ENCODE measurements around the gene SYTL3.
"Not testable (repeated sequence)": the region's sequence is repeated elsewhere in the genome, so short reads cannot be mapped to it uniquely, and the experiment has no call there.

The SYTL3 gene

DNA sequence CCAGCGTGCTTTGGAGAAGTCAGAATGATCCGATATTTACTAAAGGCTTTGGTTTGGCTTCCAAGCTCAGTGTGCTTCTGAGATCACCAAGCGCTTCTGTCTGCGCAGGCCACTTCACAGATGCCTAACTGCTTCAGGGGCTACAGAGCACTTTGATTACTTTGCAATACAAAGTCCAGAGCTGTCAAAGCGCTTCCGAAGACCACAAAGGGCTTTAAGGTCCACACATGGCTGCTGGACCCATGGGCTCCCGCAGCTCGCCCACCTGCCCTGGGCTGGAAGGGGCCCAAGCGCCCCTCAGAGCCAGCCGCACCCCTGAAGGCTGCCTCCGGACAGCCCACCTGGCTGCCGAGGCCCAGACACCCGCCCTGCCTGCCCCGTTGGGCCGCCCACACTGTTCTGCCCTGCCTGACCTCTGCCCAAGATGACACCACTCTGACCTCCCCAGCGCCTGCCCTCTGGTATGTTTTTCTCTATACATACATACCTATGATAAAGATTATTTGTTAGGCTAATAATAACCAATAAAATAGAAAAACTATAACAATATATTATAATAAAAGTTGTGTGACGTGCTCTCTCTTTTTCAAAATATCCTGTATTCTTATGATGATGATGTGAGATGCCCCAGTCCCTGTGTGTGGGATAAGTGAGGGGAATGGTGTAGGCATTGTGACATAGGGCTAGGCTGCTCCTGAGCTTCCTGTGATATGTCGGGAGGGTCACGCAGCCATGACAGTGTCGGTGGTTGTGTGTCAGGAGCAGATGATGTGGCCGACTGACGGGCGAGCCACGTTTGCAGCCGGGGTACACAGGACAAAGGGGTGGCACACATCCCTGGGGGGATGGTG is 27.9 kb upstream of the SYTL3 start:
- no peak for DNase-seq (ENCODE audit: low spot score)

DNA sequence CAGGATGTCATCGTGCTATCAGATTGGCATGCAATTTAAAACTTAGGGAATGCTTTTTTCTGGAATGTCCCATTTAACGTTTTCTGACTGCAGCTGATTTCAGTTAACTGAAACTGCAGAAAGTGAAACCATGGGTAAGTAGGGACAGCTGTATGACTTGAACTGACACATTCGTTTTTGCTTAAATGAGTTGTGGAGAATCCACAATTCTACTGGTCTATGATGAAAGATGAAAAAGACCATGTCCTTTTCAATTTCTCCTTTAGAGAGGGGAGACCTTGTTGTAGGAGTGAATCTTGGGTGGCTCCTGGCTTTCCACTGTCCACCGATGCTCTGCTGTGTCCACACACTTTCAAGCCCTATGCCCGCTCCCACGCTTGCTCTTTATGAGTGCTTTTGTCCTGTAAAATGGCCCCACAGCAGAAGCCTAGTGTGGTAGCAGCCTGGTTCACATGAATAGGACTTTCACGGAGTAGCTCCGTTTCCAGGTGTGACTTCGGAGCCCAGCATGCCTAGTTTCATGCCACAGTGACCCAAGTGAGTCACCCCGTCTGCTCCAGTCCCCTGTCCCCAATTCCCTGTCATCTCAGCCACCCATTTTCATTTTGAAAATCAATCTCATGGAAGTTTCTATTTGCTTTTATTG is 27.2 kb upstream of the SYTL3 start:
- DNase-seq (ENCODE audit: low spot score), result no peak

DNA sequence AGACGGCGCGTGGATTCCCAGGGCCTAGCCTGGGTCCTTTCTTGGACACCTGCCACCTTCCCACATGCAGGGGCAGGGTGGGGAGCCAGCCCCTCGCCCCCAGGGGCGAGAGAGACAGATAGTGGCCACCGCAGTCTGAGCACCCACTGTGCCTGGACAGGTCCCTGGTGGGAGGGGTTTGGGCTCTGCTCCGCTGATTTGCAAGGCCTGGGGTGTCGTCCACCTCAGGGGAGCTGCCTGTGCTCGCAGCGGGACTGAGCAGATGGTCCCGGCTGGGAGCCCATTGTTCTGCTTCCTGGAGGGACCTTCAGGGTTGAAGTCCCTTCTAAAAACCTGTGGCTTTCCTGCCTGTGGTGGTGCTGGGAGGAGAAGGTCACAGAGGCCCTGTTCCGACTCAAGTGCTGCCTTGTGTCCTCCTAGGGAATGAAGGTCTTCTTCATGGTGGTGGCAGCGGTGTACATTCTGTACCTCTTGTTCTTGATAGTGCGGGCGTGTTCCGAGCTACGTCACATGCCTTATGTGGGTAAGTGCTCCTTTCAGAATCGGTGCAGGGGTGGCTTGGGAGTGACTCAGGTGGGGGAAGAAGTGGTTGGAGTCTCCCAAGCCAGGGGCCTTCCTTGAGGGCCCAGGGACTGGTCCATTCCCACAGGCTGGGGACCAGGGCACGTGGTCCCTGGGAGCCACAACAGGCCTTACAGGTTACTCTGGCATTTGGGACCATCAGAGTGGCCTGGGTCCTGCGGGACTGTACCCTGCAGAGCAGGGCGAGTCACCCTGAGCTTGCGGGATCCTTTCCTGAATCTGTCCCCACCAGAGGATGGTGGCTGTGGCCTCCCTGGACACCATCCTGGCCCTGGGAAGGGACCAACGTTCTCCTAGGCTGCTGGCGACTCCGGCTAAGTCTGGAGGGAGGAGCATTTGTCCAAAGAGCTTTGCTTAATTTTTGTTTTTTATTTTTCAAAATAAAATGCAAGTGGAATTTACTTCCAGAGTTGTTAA is 24.9 kb upstream of the SYTL3 start:
- DNase-seq (ENCODE audit: low spot score), result no peak

DNA sequence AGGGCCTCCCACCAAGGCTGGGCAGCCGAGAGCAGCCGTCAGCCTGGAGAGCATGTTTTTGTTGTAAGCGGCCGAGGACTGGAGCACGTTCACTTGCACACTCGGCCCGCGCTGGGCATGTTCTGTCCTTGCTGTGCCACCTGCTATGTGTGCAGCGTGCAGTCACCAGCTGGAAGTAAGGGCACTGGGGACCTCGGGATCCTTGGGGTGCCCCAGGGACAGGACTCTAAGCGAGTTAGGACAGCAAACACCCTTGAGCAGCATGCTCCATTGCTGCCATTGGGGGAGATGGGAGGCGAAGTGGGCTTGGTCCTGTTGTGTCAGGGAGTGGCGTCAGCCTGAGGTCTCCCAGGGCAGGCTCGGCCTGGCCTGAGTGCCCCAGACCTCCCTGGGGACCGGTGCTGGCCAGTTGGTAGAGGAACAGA is 24.0 kb upstream of the SYTL3 start:
- no peak for DNase-seq (ENCODE audit: low spot score)

DNA sequence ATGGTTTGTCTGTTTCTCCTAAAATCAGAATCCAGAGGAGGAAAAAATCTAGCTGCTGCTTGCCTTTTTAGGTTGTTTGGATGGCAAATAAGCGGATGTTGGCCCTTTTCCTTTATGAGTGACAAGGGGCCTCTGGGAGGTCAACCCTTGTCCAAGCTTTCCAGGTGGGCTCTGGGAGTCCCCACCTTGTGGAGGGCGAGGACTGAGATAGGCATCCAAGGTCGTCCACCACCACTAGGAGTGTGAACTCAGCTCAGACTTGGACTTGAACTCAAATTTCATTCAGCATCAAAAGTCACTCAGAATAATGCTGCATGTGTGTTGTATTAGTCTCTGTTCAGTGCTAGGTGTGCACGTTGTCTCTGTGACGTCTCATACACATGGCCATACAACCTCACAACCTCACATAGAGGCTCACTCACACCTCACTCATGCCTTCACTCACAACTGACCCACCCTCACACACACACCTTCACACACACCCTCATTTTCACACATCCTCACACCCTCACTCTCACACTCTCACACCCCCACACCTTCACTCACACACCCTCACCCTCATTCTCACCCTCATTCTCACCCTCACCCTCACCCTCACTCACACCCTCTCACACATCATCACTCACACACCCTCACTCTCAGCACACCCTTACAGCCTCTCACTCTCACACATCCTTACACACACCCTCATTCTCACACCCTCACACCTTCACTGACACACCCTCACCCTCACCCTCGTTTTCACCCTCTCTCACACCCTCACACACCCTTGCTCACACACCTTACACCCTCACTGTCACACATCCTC is 23.3 kb upstream of the SYTL3 start:
- DNase-seq (ENCODE audit: low spot score), result no peak

DNA sequence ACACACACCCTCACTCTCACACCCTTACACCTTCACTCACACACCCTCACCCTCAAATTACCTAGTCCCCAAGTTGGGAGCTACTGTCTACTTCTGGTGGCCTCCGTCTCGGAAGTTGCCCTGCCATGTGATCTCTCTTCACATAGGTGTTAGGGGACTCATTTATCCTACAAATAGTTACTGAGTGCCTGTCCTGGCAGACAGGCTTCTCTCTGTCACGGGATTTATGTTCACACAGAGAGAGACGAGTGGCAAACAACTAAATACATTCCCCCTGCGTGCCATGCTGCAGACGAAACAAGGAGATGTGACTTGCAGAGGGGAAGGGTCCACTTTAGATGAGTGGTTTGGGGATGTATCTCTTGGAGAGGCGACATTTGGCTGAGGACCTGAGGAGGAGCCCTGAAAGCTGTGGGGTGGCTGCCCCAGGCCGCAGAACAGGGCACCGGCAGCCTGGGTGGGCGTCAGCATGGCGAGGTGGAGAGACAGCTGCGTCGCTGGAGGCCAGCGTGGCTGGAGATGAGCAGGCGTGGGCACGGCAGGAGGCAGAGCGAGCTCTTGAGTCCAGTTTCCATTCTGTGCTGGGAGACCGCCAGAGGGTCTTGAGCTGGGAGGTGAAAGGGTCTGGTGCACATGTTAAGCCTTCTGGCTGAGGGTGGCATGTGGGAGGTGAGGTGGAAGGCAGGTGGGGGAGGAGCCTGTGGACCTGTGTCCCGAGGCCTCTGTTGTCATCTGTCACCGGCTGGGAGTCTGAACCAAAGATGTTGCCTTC is 22.5 kb upstream of the SYTL3 start:
- DNase-seq (ENCODE audit: low spot score), result no peak

DNA sequence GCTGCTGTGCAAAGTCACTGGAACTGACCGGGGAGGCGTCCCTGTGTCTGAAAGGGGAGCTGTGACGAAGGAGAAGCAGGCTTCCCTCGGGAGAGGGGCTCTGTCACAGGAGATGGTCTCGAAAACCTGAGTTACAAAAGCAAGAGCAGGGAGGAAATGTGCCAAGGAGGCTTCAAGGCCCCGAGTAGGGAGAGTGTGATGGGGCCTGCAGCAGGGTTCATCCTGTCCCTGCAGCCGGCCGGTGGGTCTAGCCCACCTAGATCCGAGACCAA is 22.0 kb upstream of the SYTL3 start:
- DNase-seq (ENCODE audit: low spot score), result no peak

DNA sequence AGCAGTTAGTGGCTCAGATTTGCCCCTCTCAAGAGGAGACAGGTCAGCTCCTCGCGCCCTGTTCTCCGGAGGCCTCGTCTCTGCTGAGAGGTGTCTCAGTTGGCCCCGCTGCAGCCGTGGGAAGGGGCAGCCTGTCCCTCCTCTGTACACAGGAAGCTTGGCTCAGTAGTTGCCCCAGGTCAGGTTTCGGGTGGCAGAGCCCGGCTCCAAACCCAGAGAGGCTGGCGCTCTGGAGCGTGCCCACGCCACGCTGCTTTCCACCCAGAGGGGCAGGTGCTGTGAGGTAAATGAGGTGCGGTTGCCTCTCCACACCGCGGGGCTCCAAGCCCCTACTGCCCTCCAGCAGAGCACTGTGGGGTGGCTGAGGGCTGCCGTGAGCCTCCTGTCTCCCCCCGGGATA is 21.3 kb upstream of the SYTL3 start:
- no peak for DNase-seq (ENCODE audit: low spot score)

DNA sequence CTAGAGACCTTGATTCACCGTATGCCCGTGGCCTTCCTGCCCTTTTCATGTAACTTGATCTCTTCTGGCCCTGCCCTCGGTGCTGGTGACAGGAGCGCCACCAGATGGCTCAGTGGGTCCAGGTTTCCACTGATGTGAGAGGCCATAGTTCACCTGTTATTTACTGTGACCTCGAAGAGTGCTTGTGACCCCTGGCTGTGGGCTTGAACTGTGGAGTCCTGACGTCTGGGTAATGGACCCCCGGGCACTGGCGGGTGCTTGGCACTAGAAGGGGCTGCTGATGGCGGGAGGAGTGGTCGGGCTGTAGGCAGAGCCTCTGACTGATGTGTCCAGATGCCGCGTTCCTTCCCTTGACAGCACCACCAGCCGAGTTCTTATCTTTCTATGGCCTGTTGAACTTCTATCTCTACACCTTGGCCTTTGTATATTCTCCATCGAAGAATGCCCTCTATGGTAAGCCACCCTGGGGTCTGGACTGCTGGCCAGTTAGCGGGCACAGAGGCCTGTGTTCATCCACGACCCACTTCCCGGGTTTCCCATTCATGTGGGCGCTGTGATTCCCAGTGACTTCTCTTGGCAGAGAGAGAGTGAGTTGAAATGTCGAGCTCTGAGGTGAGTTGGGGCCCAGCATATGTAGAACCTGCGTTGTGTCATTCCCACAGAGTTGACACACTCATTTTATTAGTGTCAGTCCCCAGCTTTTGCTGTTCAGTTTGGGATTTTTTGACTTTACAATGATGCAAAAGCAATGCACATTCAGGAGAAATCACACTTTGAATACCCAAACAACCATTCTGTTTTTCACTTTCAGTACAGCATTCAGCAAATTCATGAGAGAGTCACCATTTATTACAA is 20.3 kb upstream of the SYTL3 start:
- no peak for DNase-seq (ENCODE audit: low spot score)

DNA sequence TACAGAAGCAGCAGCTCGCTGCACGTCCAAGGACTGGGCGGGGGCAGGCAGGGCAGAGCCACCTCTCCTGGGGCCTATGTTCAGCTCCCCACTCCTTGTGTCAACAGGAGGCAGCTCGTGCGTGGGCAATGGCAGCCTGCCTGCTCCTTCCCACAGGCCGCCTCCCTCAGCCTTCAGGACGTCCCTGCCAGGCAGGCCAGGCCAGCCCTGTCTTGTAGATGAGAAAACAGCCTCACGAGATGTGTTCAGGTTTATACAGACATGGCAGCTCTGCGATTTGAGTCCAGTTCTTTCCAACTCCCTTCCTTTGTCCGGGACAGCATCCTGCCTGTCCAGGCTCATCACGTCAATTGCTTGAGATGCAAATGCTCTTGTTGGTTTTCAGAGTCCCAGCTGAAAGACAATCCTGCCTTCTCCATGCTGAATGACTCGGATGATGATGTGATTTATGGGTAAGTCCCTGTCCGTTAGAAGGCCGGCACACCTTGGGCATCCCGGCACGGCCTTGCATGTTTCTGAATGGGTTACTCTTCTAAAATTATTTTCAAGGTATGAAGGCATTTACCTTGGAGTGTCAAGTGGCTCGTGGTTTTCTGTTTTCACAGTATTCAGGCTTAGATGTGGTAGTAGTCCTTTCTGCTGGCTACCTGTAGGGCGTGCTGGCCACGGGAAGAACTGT is 18.8 kb upstream of the SYTL3 start:
- DNase-seq (ENCODE audit: low spot score), result no peak

DNA sequence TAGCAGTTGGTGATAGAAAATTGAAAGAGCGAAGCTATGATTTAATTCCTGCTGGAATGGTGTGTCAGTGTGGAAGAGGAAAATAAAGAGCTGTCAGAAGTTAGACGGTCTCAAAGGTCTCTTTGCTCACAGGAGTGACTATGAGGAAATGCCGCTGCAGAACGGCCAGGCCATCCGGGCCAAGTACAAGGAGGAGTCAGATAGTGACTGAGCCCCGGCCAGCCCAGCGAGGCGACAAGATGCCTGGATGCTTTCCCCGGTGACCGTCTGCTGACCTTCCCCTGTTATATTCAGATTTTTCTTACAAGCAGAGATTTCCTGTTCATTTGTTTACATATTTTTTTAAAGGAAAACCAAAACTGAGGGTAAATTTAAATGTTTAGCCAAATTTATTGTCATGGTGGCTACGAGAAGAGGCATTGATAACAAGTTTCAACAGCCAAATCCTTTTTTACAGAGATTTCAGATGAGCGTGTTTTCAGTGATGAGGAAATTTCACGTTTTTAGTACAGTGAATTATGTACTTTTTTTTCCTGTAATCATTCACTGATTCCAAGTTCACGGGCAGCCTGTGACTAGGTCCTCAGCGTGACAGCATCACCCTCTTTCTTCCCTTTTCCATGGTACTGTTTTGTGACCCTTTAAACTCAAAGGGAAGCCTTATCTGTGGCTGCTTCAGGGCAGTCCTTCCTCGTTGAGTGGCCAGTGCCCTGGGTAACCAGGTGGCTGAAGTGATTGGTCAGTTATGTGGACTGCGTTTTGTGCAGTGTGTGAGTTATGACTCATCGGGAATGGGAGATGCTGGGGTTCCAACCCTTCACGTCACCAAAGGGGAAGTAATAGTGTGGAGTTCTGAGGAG is 17.9 kb upstream of the SYTL3 start:
- no peak for DNase-seq (ENCODE audit: low spot score)

DNA sequence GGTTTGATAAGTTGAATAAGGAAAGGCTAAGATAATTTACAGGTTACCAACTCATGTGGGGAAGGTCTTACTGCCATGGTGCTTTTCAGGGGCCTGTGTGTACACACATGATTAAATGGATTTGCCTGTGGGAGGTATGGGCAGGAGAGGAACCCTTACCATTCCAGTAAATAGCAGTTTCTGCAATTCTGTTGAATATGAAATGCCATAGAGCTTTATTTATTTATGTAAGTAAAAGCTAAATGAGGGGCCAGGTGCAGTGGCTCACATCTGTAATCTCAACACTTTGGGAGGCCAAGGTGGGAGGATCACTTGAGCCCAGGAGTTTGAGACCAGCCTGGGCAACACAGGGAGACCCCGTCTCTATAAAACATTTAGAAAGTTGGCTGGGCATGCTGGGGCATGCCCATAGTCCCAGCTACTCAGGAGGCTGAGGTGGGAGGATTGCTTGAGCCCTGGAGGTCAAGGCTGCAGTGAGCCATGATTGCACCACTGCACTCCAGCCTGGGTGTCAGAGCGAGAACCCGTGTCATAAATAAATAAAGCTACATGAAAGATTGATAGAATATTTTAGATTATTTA is 17.2 kb upstream of the SYTL3 start:
- DNase-seq (ENCODE audit: low spot score), result not testable (repeated sequence)

DNA sequence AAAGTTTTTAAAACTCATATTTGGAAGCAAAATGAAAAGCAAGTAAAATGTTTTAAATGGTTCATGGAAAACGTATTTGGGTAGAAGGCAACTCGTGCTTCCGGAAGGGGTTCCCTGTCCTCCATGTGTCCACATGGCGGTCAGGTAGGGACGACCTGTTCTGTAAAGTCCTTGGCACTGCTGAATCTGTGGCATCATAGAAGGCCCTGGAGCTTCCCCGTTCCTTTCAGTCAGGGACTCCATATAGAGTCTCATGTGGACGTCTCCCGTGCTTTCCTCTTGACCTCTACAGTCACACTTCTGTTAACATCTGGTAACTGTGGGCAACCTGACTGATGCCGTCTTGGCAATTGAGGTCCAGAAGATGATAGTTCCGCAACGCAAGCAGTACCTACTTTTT is 16.7 kb upstream of the SYTL3 start:
- DNase-seq (ENCODE audit: low spot score), result no peak

DNA sequence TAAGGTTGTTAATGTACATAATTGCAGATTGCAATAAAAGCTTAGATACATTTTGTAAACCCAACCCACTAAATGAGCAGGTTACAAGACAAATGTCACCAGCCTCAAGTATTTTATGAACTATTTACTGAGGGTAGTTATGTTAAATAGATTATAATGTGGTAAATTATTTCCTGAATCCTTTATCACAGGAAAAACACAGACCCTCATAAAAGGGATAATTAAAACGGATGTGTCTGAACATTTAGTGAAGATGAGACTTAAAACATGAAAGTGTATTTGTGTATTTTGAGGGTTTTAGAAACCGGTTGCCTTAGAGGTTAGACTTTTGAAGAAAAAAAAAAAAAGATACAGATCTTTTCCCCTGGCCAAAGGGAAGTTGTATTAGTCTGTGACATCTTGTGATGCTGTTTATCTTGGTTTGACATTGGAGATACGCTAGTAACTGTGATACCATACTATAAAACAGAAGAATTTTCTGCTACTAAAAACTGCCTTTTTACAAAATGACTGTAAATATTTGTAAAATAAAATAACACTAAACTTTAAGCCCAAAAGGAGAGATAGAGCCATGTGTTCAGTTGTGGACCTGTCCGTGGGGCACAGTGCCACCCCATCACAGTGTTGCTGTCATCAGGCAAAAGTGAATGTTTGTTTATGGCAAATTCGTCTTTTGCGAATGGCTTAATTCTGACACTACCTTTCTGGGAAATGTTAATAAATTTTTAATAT is 15.0 kb upstream of the SYTL3 start:
- DNase-seq (ENCODE audit: low spot score), result no peak

DNA sequence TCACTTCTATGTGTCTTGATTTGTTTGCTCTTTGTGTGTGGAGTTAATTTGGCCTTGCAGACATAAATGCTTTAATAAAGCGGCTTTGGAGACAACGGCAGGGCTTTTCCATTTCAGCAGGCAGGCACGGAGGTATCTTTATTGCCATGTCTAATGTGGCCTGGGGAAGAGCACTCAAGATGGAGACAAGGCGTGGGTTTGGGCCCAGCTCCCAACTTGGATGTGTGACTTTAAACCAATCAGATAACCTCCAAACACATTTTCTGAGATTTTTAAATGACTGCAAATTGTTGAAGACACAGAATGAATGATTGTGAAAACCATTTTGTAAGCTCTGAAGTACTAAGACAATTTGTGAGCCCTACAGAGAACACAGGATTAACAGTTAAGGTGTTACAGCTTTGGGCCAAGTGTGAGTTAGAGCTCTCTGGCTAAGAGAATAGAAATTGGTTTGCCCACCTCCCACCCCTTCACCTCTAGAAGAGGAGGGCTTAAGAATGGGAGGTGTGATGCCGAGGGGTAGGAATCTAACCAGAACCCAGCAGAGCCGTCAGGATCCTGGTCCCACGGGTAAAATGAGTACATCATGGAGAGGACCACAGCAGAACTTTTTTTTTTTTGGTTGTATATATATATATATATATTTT is 14.3 kb upstream of the SYTL3 start:
- DNase-seq (ENCODE audit: low spot score), result no peak

DNA sequence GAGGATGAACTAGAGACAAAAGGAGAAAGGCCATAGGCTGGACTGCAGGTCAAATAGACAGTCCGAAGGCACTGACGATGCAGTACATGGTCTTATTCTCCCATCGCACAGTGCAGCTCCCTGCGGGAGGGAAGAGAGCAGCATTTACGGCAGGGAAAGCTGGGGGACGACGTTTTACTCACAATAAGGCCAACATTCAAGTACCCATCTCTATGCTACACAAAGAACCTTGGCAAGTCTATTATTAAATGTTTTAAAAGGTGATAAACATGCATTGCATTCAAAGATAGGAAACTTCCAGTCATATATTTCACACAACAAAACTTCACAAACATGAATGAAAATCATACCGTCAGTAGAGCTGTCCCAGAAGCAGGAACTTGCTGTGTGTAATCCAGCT is 13.1 kb upstream of the SYTL3 start:
- no peak for DNase-seq (ENCODE audit: low spot score)

DNA sequence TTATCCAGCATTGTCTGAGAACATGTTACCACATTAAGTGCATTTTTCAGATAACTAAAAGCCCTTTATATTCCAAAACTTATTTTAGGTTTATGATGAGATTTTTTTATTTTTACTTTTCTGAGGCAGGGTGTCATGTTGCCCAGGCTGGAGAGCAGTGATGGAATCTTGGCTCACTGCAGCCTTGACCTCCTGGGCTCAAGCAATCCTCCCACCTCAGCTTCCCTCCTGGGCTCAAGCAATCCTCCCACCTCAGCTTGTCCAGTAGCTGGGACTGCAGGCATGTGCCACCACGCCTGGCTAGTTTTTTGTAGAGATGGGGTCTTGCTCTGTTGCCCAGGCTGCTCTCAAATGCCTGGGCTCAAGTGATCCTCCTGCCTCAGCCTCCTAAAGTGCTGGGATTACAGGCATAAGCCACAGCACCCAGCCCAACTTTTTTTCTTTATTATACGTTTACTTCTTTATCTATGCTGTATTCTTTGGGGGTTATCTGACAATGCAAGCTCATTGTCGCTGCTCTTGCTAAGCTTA is 11.5 kb upstream of the SYTL3 start:
- no peak for DNase-seq (ENCODE audit: low spot score)

All from LoVo (cell line).